Sigmoid colon (tissue), 4 donors: ENCODE data around the gene METTL8.

ENCODE experiments used
- EP300 ChIP-seq, 4 donors: sonication (generic); formaldehyde crosslinking; IDR thresholded peaks; one replicate each; pipeline ENCODE4 v1.6.1; 2017; ENCODE audit warnings: antibody characterized with exemption in 4 of 4
- TF ChIP-seq, protein P1 (sequence below), 4 experiments: fragments of 450-650 bp in 3 of 4; fragments of 200-600 bp in 1 of 4; IDR thresholded peaks; one replicate each; pipeline ENCODE4 v1.5.1; 2016 to 2019; ENCODE audit warnings: antibody characterized with exemption in 4 of 4, mild to moderate bottlenecking in 3 of 4, moderate library complexity in 2 of 4

DNA sequence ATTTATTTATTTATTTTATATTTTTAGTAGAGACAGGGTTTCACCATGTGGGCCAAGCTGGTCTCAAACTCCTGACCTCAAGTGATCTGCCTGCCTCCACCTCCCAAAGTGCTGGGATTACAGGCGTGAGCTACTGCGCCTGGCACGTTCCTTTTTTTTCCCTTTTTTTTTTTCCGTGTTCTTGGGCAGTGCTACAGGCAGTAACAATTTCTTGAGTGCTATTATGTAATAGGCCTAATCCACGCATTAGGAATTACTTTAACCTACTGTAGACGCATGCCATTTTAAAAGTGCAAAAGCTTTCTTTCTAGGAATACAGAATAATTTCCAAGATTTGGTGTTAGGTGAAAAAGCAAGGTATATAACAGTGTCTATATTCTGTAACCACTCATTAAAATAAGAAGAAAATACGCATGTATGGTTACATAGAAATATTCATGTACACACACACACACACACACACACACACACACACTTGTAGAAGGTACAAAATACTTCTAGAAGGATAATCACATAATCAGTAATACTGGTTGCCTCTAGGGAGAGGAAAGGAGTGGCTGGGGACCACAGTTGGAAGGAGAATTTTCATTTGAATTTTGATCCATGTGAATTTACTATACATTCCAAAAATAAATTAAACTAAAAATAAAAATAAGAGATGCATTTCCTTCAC, 92.3 kb downstream of the METTL8 start:
- TF ChIP-seq EP300 (IDR thresholded peaks at IDR 0.05): no peak
- TF ChIP-seq, protein P1, sequence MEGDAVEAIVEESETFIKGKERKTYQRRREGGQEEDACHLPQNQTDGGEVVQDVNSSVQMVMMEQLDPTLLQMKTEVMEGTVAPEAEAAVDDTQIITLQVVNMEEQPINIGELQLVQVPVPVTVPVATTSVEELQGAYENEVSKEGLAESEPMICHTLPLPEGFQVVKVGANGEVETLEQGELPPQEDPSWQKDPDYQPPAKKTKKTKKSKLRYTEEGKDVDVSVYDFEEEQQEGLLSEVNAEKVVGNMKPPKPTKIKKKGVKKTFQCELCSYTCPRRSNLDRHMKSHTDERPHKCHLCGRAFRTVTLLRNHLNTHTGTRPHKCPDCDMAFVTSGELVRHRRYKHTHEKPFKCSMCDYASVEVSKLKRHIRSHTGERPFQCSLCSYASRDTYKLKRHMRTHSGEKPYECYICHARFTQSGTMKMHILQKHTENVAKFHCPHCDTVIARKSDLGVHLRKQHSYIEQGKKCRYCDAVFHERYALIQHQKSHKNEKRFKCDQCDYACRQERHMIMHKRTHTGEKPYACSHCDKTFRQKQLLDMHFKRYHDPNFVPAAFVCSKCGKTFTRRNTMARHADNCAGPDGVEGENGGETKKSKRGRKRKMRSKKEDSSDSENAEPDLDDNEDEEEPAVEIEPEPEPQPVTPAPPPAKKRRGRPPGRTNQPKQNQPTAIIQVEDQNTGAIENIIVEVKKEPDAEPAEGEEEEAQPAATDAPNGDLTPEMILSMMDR (IDR thresholded peaks at IDR 0.05): no peak
